ENCODE data around the gene CTNS.

CTNS gene

DNA sequence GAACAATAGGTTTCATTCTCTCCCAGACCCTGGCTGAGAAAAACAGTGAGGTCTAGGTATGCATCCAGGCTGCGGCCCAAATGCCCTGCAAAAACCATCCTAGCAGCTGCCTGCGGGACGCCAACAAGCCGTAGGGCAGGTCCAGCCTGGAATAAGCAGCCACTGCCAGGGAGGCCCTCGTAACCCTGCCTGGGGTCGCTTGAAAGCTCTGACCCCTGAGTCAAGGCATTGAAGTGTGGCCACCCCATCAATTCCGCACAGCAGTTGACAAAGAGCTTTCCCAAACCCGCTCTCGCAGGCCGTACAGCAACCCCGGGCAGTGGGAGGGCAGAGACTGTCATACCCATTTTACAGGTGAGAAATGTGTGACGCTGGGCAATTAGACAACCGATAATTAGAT, 38.5 kb upstream of the CTNS start:
- H3K27ac ChIP-seq (ENCODE audit: extremely low read depth, low read depth, low read length), result no peak overlapping the region
- TF ChIP-seq OSR2 (tag by site-specific recombination; IDR thresholded peaks at IDR 0.05) (no peak), ZNF16 (tag by site-specific recombination; IDR thresholded peaks at IDR 0.05; ENCODE audit: low read depth) (no peak), ZNF404 (tag by site-specific recombination; IDR thresholded peaks at IDR 0.05) (no peak), ZNF791 (tag by site-specific recombination; IDR thresholded peaks at IDR 0.05) (no peak), AEBP2 (tag by site-specific recombination; IDR thresholded peaks at IDR 0.05; ENCODE audit: borderline replicate concordance) (no peak), ZNF350 (tag by site-specific recombination; IDR thresholded peaks at IDR 0.05) (no peak), ZNF423 (tag by site-specific recombination; IDR thresholded peaks at IDR 0.05) (no peak), ZNF10 (tag by site-specific recombination; IDR thresholded peaks at IDR 0.05) (no peak), TSHZ1 (tag by site-specific recombination; IDR thresholded peaks at IDR 0.05; ENCODE audit: borderline replicate concordance) (no peak), ZNF544 (tag by site-specific recombination; IDR thresholded peaks at IDR 0.05) (no peak), ZNF555 (tag by site-specific recombination; conservative IDR thresholded peaks at IDR 0.05) (no peak), ZNF510 (tag by site-specific recombination; IDR thresholded peaks at IDR 0.05; ENCODE audit: insufficient replicate concordance) (no peak), ZNF302 (tag by site-specific recombination; IDR thresholded peaks at IDR 0.05; ENCODE audit: low read depth) (no peak), ZNF692 (tag by site-specific recombination; IDR thresholded peaks at IDR 0.05) (no peak), ZNF677 (tag by site-specific recombination; IDR thresholded peaks at IDR 0.05) (no peak)
- TF ChIP-seq, protein P1, sequence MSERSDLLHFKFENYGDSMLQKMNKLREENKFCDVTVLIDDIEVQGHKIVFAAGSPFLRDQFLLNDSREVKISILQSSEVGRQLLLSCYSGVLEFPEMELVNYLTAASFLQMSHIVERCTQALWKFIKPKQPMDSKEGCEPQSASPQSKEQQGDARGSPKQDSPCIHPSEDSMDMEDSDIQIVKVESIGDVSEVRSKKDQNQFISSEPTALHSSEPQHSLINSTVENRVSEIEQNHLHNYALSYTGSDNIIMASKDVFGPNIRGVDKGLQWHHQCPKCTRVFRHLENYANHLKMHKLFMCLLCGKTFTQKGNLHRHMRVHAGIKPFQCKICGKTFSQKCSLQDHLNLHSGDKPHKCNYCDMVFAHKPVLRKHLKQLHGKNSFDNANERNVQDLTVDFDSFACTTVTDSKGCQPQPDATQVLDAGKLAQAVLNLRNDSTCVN (tag by site-specific recombination; optimal IDR thresholded peaks at IDR 0.05), result no peak
- CTCF ChIA-PET, result no interaction called here
- POLR2A ChIA-PET, result no interaction called here
- H3K36me3 ChIP-seq (ENCODE audit: control insufficient read depth in 2 of 2, insufficient read depth in 1 of 2, low read length in 2 of 2), result peaks cover 0 to 12% of the 10 kb centered on the region in 2 experiments; a peak in 2 of 3 replicates
- no peaks in the 10 kb centered on the region for H3K9me3 ChIP-seq (ENCODE audit: control insufficient read depth, insufficient read depth, low read depth, low read length)
- H3K4me1 ChIP-seq (ENCODE audit: control insufficient read depth, insufficient read depth, low read length), result no peaks in the 10 kb centered on the region
- no peak overlapping the region for H3K4me3 ChIP-seq (ENCODE audit: low read depth, low read length)

DNA sequence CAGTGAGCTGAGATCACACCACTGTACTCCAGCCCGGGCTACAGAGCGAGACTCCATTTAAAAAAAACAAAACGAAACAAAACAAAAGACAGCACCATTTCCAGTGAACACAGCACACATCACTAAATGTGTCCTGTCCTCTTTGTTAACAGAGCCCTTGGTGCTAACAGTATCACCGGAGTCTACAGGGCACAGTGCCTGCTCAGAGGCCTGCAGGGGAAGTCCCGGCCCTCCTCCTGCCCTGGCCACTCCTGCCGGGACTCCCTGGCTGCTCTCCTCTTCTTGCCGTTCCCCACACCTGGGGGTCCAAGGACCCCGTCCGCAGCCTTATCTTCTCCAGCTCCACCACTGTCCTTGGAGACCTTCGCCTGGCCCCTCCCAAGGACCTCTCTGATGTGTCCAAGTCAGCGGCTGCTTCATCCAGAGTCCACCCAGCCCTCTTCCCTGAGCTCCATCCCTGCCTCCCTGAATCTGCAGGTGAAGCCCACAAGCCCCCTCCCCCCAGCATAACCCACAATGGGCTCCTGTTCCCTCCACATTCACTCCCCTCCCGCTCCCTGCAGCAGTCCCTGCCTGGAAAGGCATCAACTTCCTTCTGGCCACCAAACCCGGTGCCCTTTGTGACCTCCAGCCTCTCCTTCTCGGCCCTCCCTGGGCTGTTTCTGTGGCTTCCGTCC, 35.9 kb upstream of the CTNS start:
- no peaks in the 10 kb centered on the region for H3K9me3 ChIP-seq (ENCODE audit: control insufficient read depth, insufficient read depth, low read depth, low read length)
- ChIA-PET CTCF (interaction anchor here (0.6 to 1.1 kb wide), 2 partner anchors 58 to 741 kb away, joined by 3 read pairs; no protein-coding TSS in a partner anchor), POLR2A (interaction anchor here (0.6 to 3.0 kb wide), 3 partner anchors 14 to 38 kb away, joined by 3 to 15 read pairs (median 4); partner anchors contain the start of genes CTNS and SHPK)
- TF ChIP-seq ZNF654 (tag by site-specific recombination; IDR thresholded peaks at IDR 0.05; ENCODE audit: low read depth) (no peak), SCRT1 (tag by site-specific recombination; IDR thresholded peaks at IDR 0.05; ENCODE audit: borderline replicate concordance) (no peak), PRDM1 (tag by site-specific recombination; IDR thresholded peaks at IDR 0.05) (no peak)
- H3K36me3 ChIP-seq (ENCODE audit: control insufficient read depth in 2 of 2, insufficient read depth in 1 of 2, low read length in 2 of 2), result peaks cover 3 to 28% of the 10 kb centered on the region in 2 experiments
- H3K4me3 ChIP-seq (ENCODE audit: low read depth, low read length), result no peak overlapping the region
- H3K4me1 ChIP-seq (ENCODE audit: control insufficient read depth, insufficient read depth, low read length), result no peaks in the 10 kb centered on the region
- H3K27ac ChIP-seq (ENCODE audit: extremely low read depth, low read depth, low read length), result no peak overlapping the region

Measured in HEK293 (cell line).